CD4-positive, alpha-beta T cell treated with Interleukin-1 beta for 1 hour (primary cell): ENCODE measurements around the gene ADCY1.

Experiments used
- DNase-seq, 2 donors: peaks; one replicate each; pipeline ENCODE4 v3.0.0-alpha.2; 2020 to 2022

ADCY1 gene

DNA sequence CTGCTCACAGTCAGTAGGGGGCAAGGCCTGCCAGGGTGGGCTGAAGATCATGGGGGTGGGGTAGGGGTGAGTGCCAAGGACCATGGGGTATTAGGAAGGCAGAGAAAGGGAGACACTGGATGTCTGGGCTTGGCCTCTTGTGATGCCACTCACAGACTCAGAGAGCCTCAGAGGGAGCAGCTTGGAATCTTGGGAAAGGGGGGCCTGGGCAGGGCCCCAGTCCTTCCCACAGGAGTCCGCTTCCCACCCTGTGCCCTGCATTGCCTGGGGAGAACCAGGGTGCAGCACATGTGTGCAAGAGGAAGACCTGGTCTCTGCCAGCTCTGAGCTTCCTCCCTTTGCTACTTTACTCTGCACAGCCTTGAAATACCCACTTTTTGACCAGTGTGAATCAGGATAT lies 4.3 kb downstream of the ADCY1 start:
- no peak for DNase-seq

GRCh38 chr7:45579391-45579801 lies 5.2 kb downstream of the ADCY1 start:
- DNase-seq, result no peak

DNA sequence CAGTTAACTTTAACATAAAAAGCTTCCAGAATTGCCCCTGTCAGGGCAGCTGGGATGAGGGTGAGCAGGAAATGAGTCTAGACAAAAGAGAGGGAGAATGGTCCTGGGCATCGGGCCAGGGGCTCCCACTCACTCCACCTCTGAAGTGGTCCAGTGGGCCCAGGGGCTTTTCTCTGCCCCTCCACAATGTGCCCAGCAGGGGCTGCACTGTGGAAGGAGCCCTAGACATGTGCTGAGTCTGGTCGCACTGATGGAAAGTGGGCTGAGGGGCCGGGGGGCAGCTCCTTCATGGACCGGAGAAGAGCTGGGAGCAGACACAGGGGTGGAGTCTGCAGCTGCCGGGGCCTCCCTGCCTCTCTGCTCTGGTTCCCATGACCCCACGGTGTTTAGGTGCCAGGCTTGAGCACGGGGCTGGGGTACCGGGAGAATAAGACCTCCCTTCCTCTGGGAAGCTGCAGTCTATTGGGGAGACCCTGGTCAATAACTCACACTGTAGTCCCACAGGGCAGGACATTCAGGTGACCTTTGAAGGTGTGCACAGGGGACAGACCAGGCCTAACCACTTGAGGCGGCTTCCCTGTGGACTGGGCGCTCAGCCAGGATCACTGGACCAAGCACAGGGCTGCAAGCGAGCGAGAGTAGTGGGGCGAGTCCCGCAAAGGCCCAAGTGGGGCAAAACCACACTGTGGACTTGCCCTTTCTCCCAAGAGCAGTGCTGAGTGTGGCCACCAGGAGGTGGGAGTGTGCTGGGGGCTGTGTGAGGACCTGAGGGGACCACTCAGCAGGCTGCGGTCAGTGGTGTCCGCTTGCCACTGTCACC lies 6.1 kb downstream of the ADCY1 start:
- no peak for DNase-seq

GRCh38 chr7:45581271-45581780 lies 7.2 kb downstream of the ADCY1 start:
- DNase-seq, result no peak

DNA sequence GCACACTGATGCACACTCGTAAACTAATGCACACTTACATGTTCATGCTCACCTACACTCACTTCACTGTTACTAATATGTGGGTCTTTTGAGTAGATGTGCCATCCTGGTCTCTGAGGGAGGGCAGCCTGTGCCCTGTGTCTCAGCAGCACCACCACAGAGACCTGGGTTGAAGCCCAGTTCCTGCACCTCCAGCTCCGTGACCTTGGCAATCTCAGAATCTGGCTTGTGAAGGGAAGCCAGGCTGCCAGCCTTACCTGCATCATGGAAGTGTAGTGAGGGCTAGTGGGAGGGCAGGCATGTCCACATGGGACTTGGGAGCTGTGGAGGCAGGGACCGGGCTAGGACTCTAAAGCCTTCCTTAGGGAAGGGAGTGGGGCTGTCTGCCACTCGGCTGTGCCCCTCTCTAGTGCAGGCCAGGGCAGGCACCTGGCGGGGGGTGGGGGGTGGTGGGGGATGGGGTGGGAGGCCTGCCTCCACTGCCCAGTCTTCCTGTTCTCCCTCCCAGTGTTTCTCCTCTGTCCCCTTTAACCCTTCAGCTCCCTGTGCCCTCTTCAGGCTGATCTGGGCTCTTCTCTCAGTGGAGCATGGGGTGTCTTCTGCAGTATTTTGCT lies 8.1 kb downstream of the ADCY1 start:
- no peak for DNase-seq

DNA sequence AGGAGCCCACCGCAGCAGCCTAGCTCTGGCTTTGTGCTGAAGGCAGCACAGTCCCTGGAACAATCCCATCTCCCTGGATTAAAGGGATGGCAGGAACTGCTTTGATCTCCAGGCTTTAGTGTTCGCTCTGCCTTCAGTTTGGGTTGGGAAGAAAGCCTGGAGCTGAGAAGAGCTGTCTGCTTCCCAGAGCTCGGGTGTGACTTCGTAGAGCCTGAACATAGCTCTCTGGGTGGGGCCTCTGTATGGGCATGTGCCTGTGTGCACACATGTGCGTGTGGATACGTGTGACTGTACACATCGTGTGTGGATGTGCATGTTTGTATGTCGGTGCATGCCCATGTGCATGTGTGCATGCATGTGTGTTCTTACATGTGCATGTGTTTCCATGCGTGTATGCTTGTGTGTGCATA lies 8.7 kb downstream of the ADCY1 start:
- no peak for DNase-seq

DNA sequence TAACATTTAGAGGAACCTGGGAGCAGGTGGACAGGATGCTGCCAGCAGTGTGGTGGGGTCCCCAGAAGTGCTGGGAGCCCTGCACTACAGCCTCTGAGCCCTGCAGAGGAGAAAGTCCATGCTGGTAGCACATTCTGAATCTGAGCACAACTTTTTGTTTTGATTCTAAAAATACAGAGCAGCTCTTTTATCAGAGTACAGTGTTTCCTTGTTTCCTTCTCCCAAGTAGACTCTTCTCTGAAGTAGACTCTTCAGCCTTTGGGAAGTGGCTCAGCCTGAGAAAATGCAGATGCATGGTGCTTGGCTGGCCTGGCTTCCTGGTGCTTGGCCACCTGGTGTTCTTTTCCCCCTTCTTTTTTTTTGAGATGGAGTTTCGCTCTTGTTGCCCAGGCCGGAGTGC lies 9.1 kb downstream of the ADCY1 start:
- no peak for DNase-seq

DNA sequence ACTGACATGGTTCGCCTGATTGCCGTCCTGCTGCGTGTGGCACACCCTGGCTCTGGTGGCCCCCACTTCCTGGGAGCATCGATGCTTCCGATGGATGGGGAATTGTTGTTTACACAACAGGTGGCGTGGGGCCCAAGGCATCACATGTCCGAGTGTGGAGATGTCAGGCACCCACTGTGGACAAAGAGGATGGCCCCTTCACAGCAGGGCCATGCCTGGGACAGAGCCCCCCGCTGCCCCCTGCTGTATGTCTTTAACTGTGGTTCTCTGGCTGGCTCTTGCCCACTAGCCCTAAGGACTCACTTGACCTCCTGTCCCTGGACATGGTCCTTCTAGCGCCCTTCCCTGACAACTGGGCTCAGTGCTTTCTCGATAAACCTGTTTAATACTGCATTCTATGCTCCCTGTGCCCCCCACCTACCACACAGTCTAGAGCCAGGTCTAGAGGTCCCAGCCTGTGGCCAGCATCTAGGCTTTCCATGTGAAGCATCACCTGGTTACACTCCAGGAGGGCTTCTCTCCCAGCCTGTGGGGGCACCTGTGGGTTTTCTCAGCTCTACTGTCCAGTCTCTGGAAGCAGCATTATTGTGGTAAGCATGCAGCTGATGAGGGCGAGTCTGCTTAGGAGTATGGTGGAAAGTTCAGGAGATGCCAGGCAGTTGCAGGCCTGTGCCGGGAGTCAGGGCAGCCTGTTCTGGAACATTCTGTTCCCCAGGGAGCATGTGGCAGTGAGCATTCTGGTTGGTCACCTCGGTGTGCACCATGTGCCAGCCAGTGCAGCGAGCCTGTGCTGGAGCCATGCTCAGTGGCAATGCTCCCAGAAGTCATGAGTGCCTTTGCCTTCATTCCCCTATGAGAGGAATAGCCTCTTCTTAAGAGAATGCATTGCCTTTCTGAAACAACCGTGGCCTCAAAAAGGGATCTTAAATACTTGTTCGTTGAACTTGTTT lies 10.4 kb downstream of the ADCY1 start:
- no peak for DNase-seq

DNA sequence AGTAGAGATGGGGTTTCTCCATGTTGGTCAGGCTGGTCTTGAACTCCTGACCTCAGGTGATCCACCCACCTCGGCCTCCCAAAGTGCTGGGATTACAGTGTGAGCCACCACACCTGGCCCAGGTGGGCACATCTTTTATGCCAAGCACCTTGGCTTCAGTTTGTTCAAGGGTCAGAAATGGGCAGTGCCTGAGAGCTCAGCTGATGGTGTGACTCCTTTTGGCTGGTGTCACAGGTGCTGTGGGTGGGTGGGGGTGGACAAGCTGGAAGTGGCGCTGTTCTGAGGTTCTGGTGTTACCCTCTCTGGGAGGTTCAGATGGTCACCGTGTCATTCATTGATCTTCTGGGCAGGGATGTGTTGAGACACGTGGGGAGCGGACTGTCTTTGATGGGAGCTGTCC lies 11.5 kb downstream of the ADCY1 start:
- no peak for DNase-seq

GRCh38 chr7:45586542-45587520 lies 12.7 kb downstream of the ADCY1 start:
- DNase-seq, result no peak

DNA sequence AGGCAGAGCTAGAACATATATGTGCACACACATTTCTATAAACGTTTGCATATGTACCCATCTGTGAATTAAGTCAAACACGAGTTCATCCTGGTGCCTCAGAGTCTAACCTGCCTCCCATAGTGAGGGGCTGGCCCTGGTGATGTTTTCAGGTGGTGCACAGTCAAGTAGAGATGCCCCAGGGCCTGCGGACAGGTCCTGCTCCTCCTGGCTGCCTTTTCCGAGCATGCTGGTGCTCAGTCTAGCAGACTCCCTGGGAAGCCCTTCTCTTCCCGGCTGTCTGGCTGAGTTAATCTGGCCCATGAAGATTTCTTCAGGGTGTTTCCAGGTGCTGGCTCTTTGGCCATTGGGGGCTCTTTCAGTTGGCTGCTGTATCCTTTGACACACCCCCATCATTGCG lies 14.3 kb downstream of the ADCY1 start:
- no peak for DNase-seq

DNA sequence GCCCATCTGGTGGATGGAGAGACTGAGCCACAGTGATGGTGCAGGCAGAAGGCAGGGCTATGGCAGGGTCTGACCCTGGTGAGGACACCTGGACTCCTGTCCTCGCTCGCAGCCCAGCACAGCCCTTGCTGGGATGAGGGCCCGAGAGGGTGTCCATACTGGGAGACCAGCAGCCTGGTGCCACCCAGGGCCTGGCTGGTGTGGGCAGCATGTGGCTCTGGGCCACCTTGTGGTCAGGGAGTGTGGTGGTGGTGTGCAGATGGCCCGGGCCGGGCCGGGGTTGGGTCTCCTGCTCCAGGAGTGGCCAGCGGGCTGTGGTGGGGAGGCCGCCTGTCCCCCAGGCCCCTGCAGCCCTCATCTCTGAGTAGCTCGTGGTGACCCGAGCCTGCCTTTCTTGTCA lies 14.9 kb downstream of the ADCY1 start:
- DNase-seq, result no peak

GRCh38 chr7:45589915-45590678 lies 15.9 kb downstream of the ADCY1 start:
- no peak for DNase-seq

- DNase-seq, result no peak
Observed at GRCh38 chr7:45590679-45591057, 16.5 kb downstream of the ADCY1 start.

DNA sequence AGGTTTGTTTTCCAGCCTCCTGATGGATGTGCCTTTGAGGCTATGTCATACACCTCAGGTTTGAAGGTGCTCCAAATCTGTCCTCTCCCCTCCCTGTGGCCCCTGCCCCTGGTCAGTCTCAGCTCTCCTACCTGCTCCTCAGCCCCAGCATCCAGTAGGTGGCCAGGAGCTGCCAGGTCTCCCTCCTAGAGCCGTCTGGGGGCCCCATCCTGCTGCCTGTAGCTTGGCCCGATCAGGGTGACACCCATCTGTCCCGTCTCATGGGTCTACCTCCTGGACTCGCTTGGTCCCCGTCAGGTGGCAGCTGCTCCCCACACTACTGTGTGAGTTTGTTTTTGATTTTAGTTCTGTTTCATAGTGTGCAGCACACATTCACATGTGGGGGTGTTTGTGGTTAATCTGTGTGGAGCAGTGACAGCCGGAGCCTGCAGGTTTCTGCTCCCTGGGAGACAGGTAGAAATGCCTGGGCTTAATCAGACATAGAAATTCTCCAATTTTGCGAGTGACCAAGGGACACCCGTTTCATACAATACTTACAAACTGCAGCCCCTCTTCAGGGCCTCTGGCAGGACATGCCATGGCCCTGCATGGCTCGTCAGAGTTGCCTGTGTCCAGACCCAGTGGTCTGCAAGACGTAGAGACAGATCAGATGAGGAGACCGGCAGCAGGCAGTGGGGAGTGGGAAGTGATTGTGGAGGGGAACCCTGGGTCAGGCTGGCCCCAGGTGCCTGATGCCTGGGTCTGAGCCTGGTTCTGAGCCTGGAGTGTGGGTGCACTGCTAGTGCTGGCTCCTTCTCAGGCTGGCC lies 17.1 kb downstream of the ADCY1 start:
- no peak for DNase-seq

DNA sequence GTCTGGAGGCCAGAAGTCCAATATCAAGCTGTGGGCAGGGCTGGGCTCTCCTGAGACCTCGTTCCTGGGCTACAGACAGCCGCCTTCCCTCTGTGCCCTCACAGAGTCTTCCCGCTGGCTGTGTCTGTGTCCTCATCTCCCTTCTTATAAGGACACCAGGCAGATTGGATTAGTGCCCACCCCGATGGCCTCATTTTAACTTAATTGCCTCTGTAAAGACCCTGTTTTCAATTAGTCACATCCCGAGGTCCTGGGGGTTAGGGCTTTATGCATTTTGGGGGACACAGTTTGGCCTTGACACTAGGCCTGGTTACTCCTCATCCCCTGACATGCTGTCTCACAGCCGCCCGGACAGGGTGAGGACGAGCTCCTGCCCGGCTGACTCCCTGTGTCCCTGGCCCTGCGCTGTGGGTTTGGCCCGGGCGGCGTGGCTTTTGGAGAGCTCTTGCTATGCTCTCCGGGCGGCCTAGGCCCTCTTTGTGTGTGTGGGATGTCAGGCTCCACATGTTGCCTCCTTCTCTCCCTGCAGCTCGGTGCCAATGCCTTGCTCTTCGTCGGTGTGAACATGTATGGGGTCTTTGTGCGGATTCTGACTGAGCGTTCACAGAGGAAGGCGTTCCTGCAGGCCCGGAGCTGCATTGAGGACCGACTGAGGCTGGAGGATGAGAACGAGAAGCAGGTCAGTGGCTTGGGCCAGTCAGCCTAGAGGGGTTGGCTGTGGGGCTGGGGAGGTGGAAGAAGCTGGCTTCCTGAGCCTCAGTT lies 18.2 kb downstream of the ADCY1 start:
- no peak for DNase-seq

DNA sequence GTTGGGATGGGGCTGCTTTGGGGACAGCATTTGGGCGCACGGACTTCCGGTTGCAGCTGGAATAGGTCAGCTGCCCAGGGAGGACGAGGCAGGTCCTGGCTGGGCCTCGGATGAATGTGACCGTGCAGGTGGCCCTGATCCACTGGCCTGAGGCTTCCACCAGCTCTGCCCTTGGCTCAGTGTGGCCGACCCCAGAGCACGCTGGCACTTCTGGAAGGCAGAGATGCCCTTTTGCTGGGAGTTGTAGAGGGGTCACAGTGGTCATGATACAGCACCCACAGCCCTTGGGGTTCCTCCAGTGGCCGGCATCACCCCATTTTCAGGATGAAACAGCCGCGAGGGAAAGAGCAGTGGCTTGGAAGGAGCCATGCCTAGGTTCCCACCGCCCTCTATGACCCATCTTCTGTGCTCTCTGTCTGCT lies 19.0 kb downstream of the ADCY1 start:
- no peak for DNase-seq

DNA sequence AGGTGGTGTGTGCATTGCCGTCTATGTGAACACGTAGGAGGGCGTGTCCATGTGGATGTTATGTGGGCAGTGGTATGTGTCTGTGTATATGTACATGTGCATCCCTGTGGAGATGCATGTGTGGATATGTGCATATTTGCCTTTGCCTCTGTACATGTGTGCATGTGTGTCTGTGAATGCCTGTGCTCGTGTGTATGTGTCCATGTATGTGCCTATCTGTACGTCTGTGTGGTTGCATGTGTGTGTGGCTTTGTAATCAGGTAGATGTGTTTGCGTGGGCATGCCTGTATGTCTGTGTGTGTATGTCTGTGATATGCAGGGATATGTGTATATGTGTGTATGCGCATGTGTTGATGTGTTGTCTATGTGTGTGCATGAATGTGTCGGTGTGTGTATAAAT lies 19.7 kb downstream of the ADCY1 start:
- DNase-seq, result no peak

DNA sequence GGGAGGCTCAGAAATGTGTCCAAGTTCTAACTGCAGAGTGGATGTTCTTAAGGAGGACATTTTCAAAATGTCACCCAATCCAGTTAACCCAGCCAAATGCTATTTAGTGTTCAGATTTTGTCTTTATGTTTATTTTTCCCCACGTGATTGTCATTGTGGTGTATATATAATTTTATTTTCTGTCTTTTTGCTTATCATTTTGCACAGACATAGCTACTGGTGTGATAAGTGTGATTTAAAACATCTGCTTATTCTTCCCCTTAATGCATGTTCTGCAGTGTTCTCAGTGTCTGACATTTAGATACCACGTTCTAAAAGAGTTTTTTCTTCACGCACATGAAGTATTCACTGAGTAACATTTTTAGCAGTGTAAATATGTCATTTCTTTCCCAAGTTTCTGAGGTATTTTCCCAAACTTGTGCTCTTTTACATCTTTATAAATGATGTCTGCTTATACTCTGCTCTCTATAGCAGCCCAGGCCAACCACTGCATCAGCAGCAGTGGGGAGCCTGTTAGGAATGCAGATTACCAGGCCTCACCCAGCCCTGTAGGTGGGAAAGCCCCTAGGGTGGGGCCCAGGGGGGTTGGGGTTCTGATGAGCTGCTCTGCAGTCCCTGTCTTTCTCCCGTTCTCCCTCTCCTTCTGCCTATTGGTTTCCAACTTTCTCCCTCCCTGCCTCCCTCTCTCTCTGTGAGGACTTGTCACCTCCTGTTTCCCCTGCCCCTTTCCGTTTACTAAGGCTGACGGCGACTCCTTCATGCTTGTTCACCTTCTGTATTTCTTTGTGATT lies 20.8 kb downstream of the ADCY1 start:
- no peak for DNase-seq
